OCI-LY3 (cell line): Measurements from ENCODE around the gene SMG7.

Experiments used
- H2AFZ ChIP-seq: fragments of 200-600, 300-600 bp; shearing (Covaris generic); 2 replicates; pipeline ENCODE4 v1.6.0; 2014; ENCODE audit warnings: antibody characterized with exemption, low read depth, low read length
- H3K27ac ChIP-seq: fragments of 200-600, 300-600 bp; sonication (generic); 2 replicates; pipeline ENCODE4 v1.5.1; 2014; ENCODE audit warnings: mild to moderate bottlenecking, low read length, moderate library complexity, mixed read lengths
- H3K27me3 ChIP-seq: fragments of 200-600, 300-600 bp; sonication (generic); 2 replicates; pipeline ENCODE4 v1.6.1; 2014; ENCODE audit warnings: low read depth, low read length, mixed read lengths
- H3K36me3 ChIP-seq: fragments of 200-600, 300-600 bp; sonication (generic); replicated peaks from 2 replicates; pipeline ENCODE3; 2014; ENCODE audit warnings: low read depth, low read length, mixed read lengths
- H3K4me1 ChIP-seq: fragments of 300-600, 200-600 bp; sonication (generic); 2 replicates; pipeline ENCODE4 v1.6.1; 2014; ENCODE audit warnings: low read length, mixed read lengths
- H3K4me2 ChIP-seq: fragments of 200-600, 300-600 bp; sonication (generic); 2 replicates; pipeline ENCODE4 v1.6.1; 2014; ENCODE audit warnings: low read length, mixed read lengths
- H3K4me3 ChIP-seq: fragments of 300-600, 200-600 bp; sonication (generic); 2 replicates; pipeline ENCODE4 v1.5.1; 2014; ENCODE audit warnings: antibody characterized with exemption, mild to moderate bottlenecking, low read length, moderate library complexity
- H3K79me2 ChIP-seq: fragments of 300-600, 200-600 bp; shearing (Covaris generic); 2 replicates; pipeline ENCODE4 v1.6.1; 2014; ENCODE audit warnings: mild to moderate bottlenecking, low read length, mixed read lengths
- H3K9ac ChIP-seq: fragments of 300-600, 200-600 bp; shearing (Covaris generic); 2 replicates; pipeline ENCODE4 v1.6.0; 2014; ENCODE audit warnings: mild to moderate bottlenecking, low read length, moderate library complexity
- H3K9me3 ChIP-seq: fragments of 200-600, 300-600 bp; shearing (Covaris generic); 2 replicates; pipeline ENCODE4 v1.6.1; 2014; ENCODE audit warnings: low read length, mixed read lengths; ENCODE audit not compliant: insufficient read depth
- H4K20me1 ChIP-seq: fragments of 200-600, 300-600 bp; sonication (generic); 2 replicates; pipeline ENCODE4 v1.6.1; 2016; ENCODE audit warnings: low read length, mixed read lengths; ENCODE audit not compliant: insufficient read depth
- CTCF ChIP-seq: fragments of 200-600, 300-600 bp; sonication (generic); IDR thresholded peaks from 2 replicates; pipeline ENCODE4 v1.5.1; 2014; ENCODE audit warnings: antibody characterized with exemption, low read length, low read depth
- EZH2phosphoT487 ChIP-seq: fragments of 200-600 bp; shearing (Covaris generic); IDR thresholded peaks from 2 replicates; pipeline ENCODE4 v1.6.1; 2018; ENCODE audit warnings: antibody characterized with exemption, mixed run types, low read depth

The SMG7 gene

GRCh38 chr1:183471743-183472487, 384 bp upstream of the SMG7 start:
- no peaks in the 10 kb centered on the region for H3K9me3 ChIP-seq
- H3K27me3 ChIP-seq: no peaks in the 10 kb centered on the region
- H4K20me1 ChIP-seq: peaks cover 34% of the 10 kb centered on the region
- TF ChIP-seq EZH2phosphoT487: no peak
- TF ChIP-seq CTCF: no peak
- peaks cover 46% of the 10 kb centered on the region for H3K79me2 ChIP-seq
- H3K9ac ChIP-seq: peak overlapping the region; percentile 93
- H3K4me3 ChIP-seq: peak overlapping the region; percentile 91
- peak overlapping the region; percentile 88 for H3K27ac ChIP-seq
- H3K4me2 ChIP-seq: peak overlapping the region; percentile 86
- peaks cover 18% of the 10 kb centered on the region for H3K4me1 ChIP-seq
- peak overlapping the region; percentile 95 for H2AFZ ChIP-seq
- no peaks in the 10 kb centered on the region for H3K36me3 ChIP-seq

- Histone ChIP-seq H4K20me1 (peaks cover 46% of the 10 kb centered on the region), H3K36me3 (no peaks in the 10 kb centered on the region), H3K9ac (peak overlapping the region; percentile 93), H2AFZ (no peak overlapping the region), H3K4me1 (peaks cover 23% of the 10 kb centered on the region), H3K9me3 (no peaks in the 10 kb centered on the region), H3K4me2 (peak overlapping the region; percentile 86), H3K79me2 (peaks cover 59% of the 10 kb centered on the region), H3K27ac (peak overlapping the region; percentile 88), H3K4me3 (peak overlapping the region; percentile 91), H3K27me3 (no peaks in the 10 kb centered on the region)
- TF ChIP-seq EZH2phosphoT487 (no peak), CTCF (no peak)
These were observed 878 bp downstream of the SMG7 start for GRCh38 chr1:183473217-183473536.

GRCh38 chr1:183476081-183476480, 3.8 kb downstream of the SMG7 start:
- Histone ChIP-seq H3K4me3 (no peak overlapping the region), H2AFZ (no peak overlapping the region), H3K4me2 (no peak overlapping the region), H3K27me3 (no peaks in the 10 kb centered on the region), H3K9me3 (no peaks in the 10 kb centered on the region), H3K79me2 (peaks cover 88% of the 10 kb centered on the region), H3K36me3 (no peaks in the 10 kb centered on the region), H3K9ac (no peak overlapping the region), H3K4me1 (peaks cover 46% of the 10 kb centered on the region), H4K20me1 (peaks cover 75% of the 10 kb centered on the region), H3K27ac (no peak overlapping the region)
- TF ChIP-seq EZH2phosphoT487: no peak

- Histone ChIP-seq H3K36me3 (no peaks in the 10 kb centered on the region), H3K27me3 (no peaks in the 10 kb centered on the region), H2AFZ (no peak overlapping the region), H4K20me1 (peaks cover 94% of the 10 kb centered on the region), H3K9ac (no peak overlapping the region), H3K27ac (peak overlapping the region; percentile 4; the same call in 1 of the 2 replicates), H3K79me2 (peaks cover 100% of the 10 kb centered on the region), H3K9me3 (no peaks in the 10 kb centered on the region), H3K4me1 (peaks cover 51% of the 10 kb centered on the region), H3K4me2 (peak overlapping the region; percentile 63), H3K4me3 (peak overlapping the region; percentile 17)
- TF ChIP-seq CTCF: no peak
- TF ChIP-seq EZH2phosphoT487: no peak
These were observed 5.9 kb downstream of the SMG7 start for GRCh38 chr1:183477986-183478781.
